CD4-positive, CD25-positive, alpha-beta regulatory T cell (primary cell): ENCODE results near the gene SMAD3. TPM values are rescaled to one million over a fixed set of nuclear protein-coding genes. Genes with fewer than 3 reads are reported as not detected.

Source experiments
- ATAC-seq, 2 donors: fragments of 150-1000 bp; cut with Tn5 transposase; one replicate each; pipeline ENCODE4 v1.10.0; 2021; ENCODE audit warnings: low read depth in 2 of 2, moderate number of reproducible peaks in 2 of 2, moderate library complexity in 1 of 2
- DNase-seq, 3 donors: peaks; one replicate each; pipeline versions ENCODE4 v3.0.0 to v3.0.0-alpha.2; 2012 to 2022; ENCODE audit warnings: mixed read lengths in 1 of 3
- H3K27ac ChIP-seq: one replicate; pipeline ENCODE4 v1.7.0; 2013; ENCODE audit warnings: mild to moderate bottlenecking, low read length; ENCODE audit not compliant: insufficient read depth, poor library complexity, severe bottlenecking
- H3K27me3 ChIP-seq: one replicate; pipeline ENCODE4 v1.7.0; 2013; ENCODE audit warnings: low read length; ENCODE audit not compliant: control insufficient read depth, insufficient read depth
- H3K36me3 ChIP-seq: one replicate; pipeline ENCODE4 v1.7.0; 2013; ENCODE audit warnings: mild to moderate bottlenecking, low read length, moderate library complexity; ENCODE audit not compliant: control insufficient read depth, insufficient read depth
- H3K4me1 ChIP-seq: 2 replicates; pipeline ENCODE4 v1.7.0; 2013; ENCODE audit warnings: mild to moderate bottlenecking, low read length; ENCODE audit not compliant: insufficient read depth, control insufficient read depth, poor library complexity, severe bottlenecking
- H3K4me3 ChIP-seq: one replicate; pipeline ENCODE4 v1.7.0; 2013; ENCODE audit warnings: low read depth, mild to moderate bottlenecking, low read length, moderate library complexity
- H3K9me3 ChIP-seq, 2 experiments: 1 replicate in 1 of 2; 2 replicates in 1 of 2; pipeline ENCODE4 v1.7.0; 2013; ENCODE audit warnings: low read length in 2 of 2, mild to moderate bottlenecking in 1 of 2, moderate library complexity in 1 of 2; ENCODE audit not compliant: control insufficient read depth in 2 of 2
- H3K27ac Mint-ChIP-seq, 3 donors: one replicate each; pipeline ENCODE4 v1.8.0; 2020 to 2022; ENCODE audit warnings: mild to moderate bottlenecking in 3 of 3, mixed read lengths in 3 of 3, moderate library complexity in 2 of 3
- H3K27me3 Mint-ChIP-seq: one replicate; pipeline ENCODE4 v1.8.0; 2022; ENCODE audit warnings: mild to moderate bottlenecking, mixed read lengths
- H3K36me3 Mint-ChIP-seq: one replicate; pipeline ENCODE4 v1.8.0; 2020; ENCODE audit warnings: mixed read lengths
- H3K4me1 Mint-ChIP-seq, 4 donors: one replicate each; pipeline ENCODE4 v1.8.0; 2020 to 2022; ENCODE audit warnings: mixed read lengths in 4 of 4, mild to moderate bottlenecking in 1 of 4
- H3K4me3 Mint-ChIP-seq, 4 donors: one replicate each; pipeline ENCODE4 v1.8.0; 2020 to 2022; ENCODE audit warnings: mild to moderate bottlenecking in 4 of 4, mixed read lengths in 4 of 4, moderate library complexity in 3 of 4
- H3K9me3 Mint-ChIP-seq, 7 donors: one replicate each; pipeline ENCODE4 v1.8.0; 2020 to 2022; ENCODE audit warnings: mixed read lengths in 7 of 7, mild to moderate bottlenecking in 3 of 7, moderate library complexity in 2 of 7
- polyA plus RNA-seq, 4 donors: library from polyadenylated mRNA; unstranded; fragments of 300-500 nt; fragmentation: Illumina TruSeq; gene quantifications; one replicate each; pipeline ENCODE4 v1.2.3, GENCODE V29; 2021
- total RNA-seq: library from RNA; stranded (reverse); gene quantifications from one replicate; pipeline ENCODE4 v1.2.3, GENCODE V29; 2022

SMAD3 gene
- total and polyA plus RNA-seq, 5 donors from 2014 or later, result 12.0 to 76.6 (median 14.7) TPM

- H3K4me1 Mint-ChIP-seq, result peaks cover 45 to 65% (median 51%) of the 10 kb centered on the region in 4 donors
- H3K9me3 Mint-ChIP-seq, result peaks cover 0 to 3% (median 0%) of the 10 kb centered on the region in 7 donors
- Histone ChIP-seq H3K27ac (peak overlapping the region; percentile 61), H3K36me3 (peaks cover 9% of the 10 kb centered on the region), H3K9me3 (no peaks in the 10 kb centered on the region), H3K4me3 (peak overlapping the region; percentile 71), H3K27me3 (no peaks in the 10 kb centered on the region), H3K4me1 (peaks cover 29% of the 10 kb centered on the region)
- DNase-seq (peak in 2 of 3 donors; percentile 44 to 57), ATAC-seq (peak; percentile 70 to 83)
- peak overlapping the region; percentile 14 to 76 (median 58) for H3K4me3 Mint-ChIP-seq
- H3K27me3 Mint-ChIP-seq, result no peaks in the 10 kb centered on the region
- H3K36me3 Mint-ChIP-seq, result peaks cover 21% of the 10 kb centered on the region
- H3K27ac Mint-ChIP-seq, result peak overlapping the region; percentile 91 to 97 (median 94)
Observed at GRCh38 chr15:67240235-67241131, 175.1 kb downstream of the SMAD3 start.

DNA sequence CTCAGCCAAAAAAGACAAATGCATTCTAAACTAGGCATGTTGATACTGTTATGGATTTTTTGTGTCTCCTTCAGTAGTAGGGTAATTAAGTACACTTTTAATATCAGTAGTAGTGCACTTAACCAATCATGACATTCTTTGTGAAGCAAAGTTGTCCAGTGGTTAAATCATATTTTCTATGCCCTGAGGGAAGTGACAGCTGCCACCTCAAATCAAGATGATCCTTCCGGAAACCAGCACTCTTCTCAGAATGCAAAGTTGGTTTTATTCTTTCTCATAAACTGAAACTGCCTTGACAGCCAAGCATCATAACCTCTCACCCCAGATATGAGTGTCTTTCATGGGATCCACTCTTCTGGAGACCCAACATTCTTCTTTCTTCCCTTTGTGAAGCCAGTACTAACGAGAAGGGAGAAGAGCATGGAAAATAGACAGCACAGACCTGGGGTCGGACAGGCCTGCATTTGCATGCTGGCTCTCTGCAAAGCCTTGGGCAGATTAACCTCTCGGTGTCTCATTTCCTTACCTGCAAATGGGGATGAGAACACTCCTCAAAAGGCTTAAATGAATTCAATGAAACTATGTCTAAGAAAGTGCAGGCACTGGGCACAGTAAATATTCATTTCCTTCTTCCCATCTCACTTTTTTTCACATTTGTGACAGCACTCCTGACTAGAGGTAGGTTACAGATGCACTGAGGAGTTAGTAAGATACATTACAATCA, 175.9 kb downstream of the SMAD3 start:
- peak overlapping the region; percentile 14 to 76 (median 62) for H3K4me3 Mint-ChIP-seq
- H3K36me3 ChIP-seq, result peaks cover 3% of the 10 kb centered on the region
- peak overlapping the region; percentile 61 for H3K27ac ChIP-seq
- peak overlapping the region; percentile 91 to 97 (median 94) for H3K27ac Mint-ChIP-seq
- peak overlapping the region; percentile 71 for H3K4me3 ChIP-seq
- H3K27me3 Mint-ChIP-seq, result no peaks in the 10 kb centered on the region
- peaks cover 49 to 66% (median 53%) of the 10 kb centered on the region in 4 donors for H3K4me1 Mint-ChIP-seq
- peak in 2 of 3 donors; percentile 15 to 81 for DNase-seq
- H3K4me1 ChIP-seq, result peaks cover 29% of the 10 kb centered on the region
- H3K9me3 Mint-ChIP-seq, result peaks cover 0 to 3% (median 0%) of the 10 kb centered on the region in 7 donors
- peaks cover 19% of the 10 kb centered on the region for H3K36me3 Mint-ChIP-seq
- no peaks in the 10 kb centered on the region for H3K9me3 ChIP-seq
- ATAC-seq, result peak; percentile 58 to 69
- H3K27me3 ChIP-seq, result no peaks in the 10 kb centered on the region

DNA sequence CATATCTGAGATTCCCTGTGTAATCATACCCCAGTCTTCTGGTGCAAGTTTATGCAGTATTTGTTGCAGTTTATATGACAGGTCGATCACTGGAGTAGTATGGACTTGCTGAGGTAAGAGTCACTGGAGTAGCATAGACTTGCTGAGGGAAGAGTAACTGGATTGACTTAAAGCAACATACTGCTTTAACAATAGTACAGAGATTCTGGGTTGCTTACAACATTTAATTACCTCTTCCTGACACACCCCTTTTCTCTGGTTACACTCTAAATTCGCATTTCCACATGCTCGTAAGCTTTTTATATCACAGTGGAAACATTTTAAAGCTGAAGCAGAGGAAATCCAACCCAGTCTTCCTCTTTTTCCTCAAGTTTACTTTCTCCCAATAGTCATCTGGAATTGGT, 177.3 kb downstream of the SMAD3 start:
- Mint-ChIP-seq H3K4me3 (peak overlapping the region in 3 of 4 donors; percentile 22 to 67 (median 59)), H3K9me3 (peaks cover 0 to 8% (median 3%) of the 10 kb centered on the region in 7 donors), H3K4me1 (peaks cover 43 to 59% (median 55%) of the 10 kb centered on the region in 4 donors), H3K27me3 (no peaks in the 10 kb centered on the region), H3K27ac (peak overlapping the region; percentile 51 to 82 (median 71)), H3K36me3 (peaks cover 24% of the 10 kb centered on the region)
- H3K4me1 ChIP-seq, result peaks cover 29% of the 10 kb centered on the region
- no peaks in the 10 kb centered on the region for H3K27me3 ChIP-seq
- ATAC-seq, result no peak
- H3K9me3 ChIP-seq, result no peaks in the 10 kb centered on the region
- no peak overlapping the region for H3K27ac ChIP-seq
- peak overlapping the region; percentile 58 for H3K4me3 ChIP-seq
- no peaks in the 10 kb centered on the region for H3K36me3 ChIP-seq
- DNase-seq, result peak in 1 of 3 donors; percentile 29

Other genes starting within 250 kb of the SMAD3 start
- gene AAGAB, start 189.1 kb downstream of the SMAD3 start, total RNA-seq, result 28.1 TPM
- 10 to 100 TPM; 50.5 to 67.5 (median 55.2) TPM for gene AAGAB, start 189.1 kb downstream of the SMAD3 start, polyA plus RNA-seq
- gene IQCH, start 189.2 kb downstream of the SMAD3 start, total RNA-seq, result not detected
- gene IQCH, start 189.2 kb downstream of the SMAD3 start, polyA plus RNA-seq, result under 1 TPM in 3 of 4 donors, not detected in 1; 0.32 to 0.54 (median 0.38) TPM